Tibial nerve (tissue), 4 donors: Measurements from ENCODE around the gene INSYN2B. TPM values are rescaled to one million over a fixed set of nuclear protein-coding genes. Genes with fewer than 3 reads are reported as not detected.

Experiments used
- DNase-seq, 2 donors: peaks; one replicate each; pipeline ENCODE4 v3.0.0-alpha.2; 2019; ENCODE audit warnings: low spot score in 2 of 2
- H3K27ac ChIP-seq, 4 donors: fragments of 200-600 bp; sonication (generic) in 3 of 4; one replicate each; pipeline ENCODE4 v1.5.1; 2017 to 2019; ENCODE audit warnings: mild to moderate bottlenecking in 1 of 4
- H3K27me3 ChIP-seq, 2 donors: fragments of 200-600 bp; sonication (generic) in 1 of 2; one replicate each; pipeline versions ENCODE4 v1.5.1 to v1.6.0; 2017 to 2019
- H3K36me3 ChIP-seq, 3 donors: fragments of 200-600 bp; sonication (generic); one replicate each; pipeline ENCODE4 v1.5.1; 2018 to 2019
- H3K4me1 ChIP-seq, 4 donors: fragments of 200-600 bp; sonication (generic) in 3 of 4; one replicate each; pipeline ENCODE4 v1.5.1; 2017 to 2019
- H3K4me3 ChIP-seq, 4 donors: fragments of 200-600 bp; sonication (generic) in 3 of 4; one replicate each; pipeline ENCODE4 v1.5.1; 2017 to 2019; ENCODE audit warnings: mild to moderate bottlenecking in 1 of 4, moderate library complexity in 1 of 4
- H3K9me3 ChIP-seq, 4 donors: fragments of 200-600 bp; sonication (generic) in 3 of 4; one replicate each; pipeline ENCODE4 v1.5.1; 2017 to 2019
- CTCF ChIP-seq, 5 experiments: fragments of 200-600 bp in 3 of 5; fragments of 450-650 bp in 2 of 5; sonication (generic) in 3 of 5; IDR thresholded peaks; one replicate each; pipeline ENCODE4 v1.5.1; 2016 to 2019; ENCODE audit warnings: antibody characterized with exemption in 5 of 5, mild to moderate bottlenecking in 3 of 5, moderate library complexity in 2 of 5
- EP300 ChIP-seq, 2 donors: sonication (generic); formaldehyde crosslinking; IDR thresholded peaks; one replicate each; pipeline ENCODE4 v1.6.1; 2017; ENCODE audit warnings: antibody characterized with exemption in 2 of 2, mild to moderate bottlenecking in 1 of 2
- POLR2A ChIP-seq, 2 donors: fragments of 450-650 bp; IDR thresholded peaks; one replicate each; pipeline ENCODE4 v1.6.1; 2017; ENCODE audit warnings: antibody characterized with exemption in 2 of 2, mild to moderate bottlenecking in 2 of 2, moderate library complexity in 2 of 2
- WGBS, 2 donors: methylation state at CpG; one replicate each; pipeline ENCODE4 v1.1.5; 2018; 5-methylcytosine and 5-hydroxymethylcytosine counted together
- total RNA-seq, 4 donors: library from RNA; depleted of rRNA; stranded (reverse); fragments of >200 nt; gene quantifications; one replicate each; pipeline ENCODE4 v1.1.0, GENCODE V29; 2016

INSYN2B gene
- total RNA-seq, 4 donors from 2014 or later, result 0.60 to 4.2 TPM; not detected in 2

DNA sequence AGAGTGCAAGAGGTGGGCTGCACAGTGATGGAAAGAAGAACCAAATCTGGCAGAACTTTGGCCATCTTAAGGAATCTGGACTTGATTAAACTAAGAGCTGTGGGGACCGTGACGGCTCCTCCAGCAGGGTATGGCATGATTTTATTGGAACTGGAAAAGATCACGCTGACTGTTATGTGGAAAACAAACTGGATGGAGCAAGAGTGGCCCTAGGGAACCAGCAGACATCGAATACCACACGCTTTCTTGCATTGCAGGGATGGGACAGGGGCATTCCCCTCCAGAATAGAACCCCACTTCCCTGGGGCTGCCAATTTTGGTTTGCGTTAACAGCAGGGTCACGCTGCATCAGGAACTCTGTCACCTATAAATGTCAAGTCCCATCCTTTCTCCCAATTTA lies 38.8 kb downstream of the INSYN2B start:
- no peak overlapping the region for H3K4me3 ChIP-seq
- no peaks in the 10 kb centered on the region for H3K27me3 ChIP-seq
- 90 to 97% methylated on average over 7 of the region's 7 CpGs for WGBS, 2 donors
- H3K36me3 ChIP-seq, result no peaks in the 10 kb centered on the region
- H3K9me3 ChIP-seq, result no peaks in the 10 kb centered on the region
- TF ChIP-seq POLR2A (IDR thresholded peaks at IDR 0.05) (no peak), CTCF (IDR thresholded peaks at IDR 0.05) (no peak), EP300 (IDR thresholded peaks at IDR 0.05) (no peak)
- no peak overlapping the region for H3K27ac ChIP-seq
- peaks cover 0 to 9% (median 0%) of the 10 kb centered on the region in 4 donors for H3K4me1 ChIP-seq
- peak in 1 of 2 donors; percentile 5 for DNase-seq

- no peaks in the 10 kb centered on the region for H3K27me3 ChIP-seq
- DNase-seq, result no peak
- H3K4me3 ChIP-seq, result no peak overlapping the region
- no peaks in the 10 kb centered on the region for H3K36me3 ChIP-seq
- TF ChIP-seq EP300 (IDR thresholded peaks at IDR 0.05) (no peak), POLR2A (IDR thresholded peaks at IDR 0.05) (no peak), CTCF (IDR thresholded peaks at IDR 0.05) (no peak)
- no peaks in the 10 kb centered on the region for H3K4me1 ChIP-seq
- H3K27ac ChIP-seq, result no peak overlapping the region
- H3K9me3 ChIP-seq, result no peaks in the 10 kb centered on the region
- 78 to 84% methylated on average over 2 of the region's 2 CpGs for WGBS, 2 donors
Observed at GRCh38 chr5:169939731-169940130, 40.6 kb downstream of the INSYN2B start.

GRCh38 chr5:169938439-169938838 lies 41.9 kb downstream of the INSYN2B start:
- DNase-seq, result no peak
- Histone ChIP-seq H3K27me3 (no peaks in the 10 kb centered on the region), H3K9me3 (no peaks in the 10 kb centered on the region), H3K36me3 (no peaks in the 10 kb centered on the region), H3K27ac (no peak overlapping the region), H3K4me1 (no peaks in the 10 kb centered on the region), H3K4me3 (no peak overlapping the region)
- WGBS, 2 donors, result 90 to 92% methylated on average over 2 of the region's 2 CpGs
- TF ChIP-seq CTCF (IDR thresholded peaks at IDR 0.05), result no peak
- TF ChIP-seq POLR2A (IDR thresholded peaks at IDR 0.05), result no peak
- no peak for TF ChIP-seq EP300 (IDR thresholded peaks at IDR 0.05)

DNA sequence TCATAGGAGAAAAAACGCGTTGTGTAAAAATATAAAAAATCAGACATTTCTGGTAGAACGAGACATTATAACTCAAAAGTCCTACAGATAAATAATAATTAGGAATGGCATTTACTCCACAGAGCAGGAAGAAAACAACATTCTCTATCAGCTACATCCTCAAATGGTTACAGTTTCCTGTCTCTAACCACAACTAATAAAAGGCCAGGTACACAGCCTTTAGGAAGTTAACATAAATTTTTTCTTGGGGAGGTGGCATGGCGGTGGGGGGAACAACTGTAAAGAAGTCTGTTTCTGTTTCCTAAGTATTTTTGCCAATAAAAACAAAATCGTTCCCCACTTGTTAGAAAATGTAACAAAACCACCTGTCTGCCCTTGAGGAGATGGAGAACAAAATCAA lies 44.5 kb downstream of the INSYN2B start:
- Histone ChIP-seq H3K27ac (no peak overlapping the region), H3K9me3 (no peaks in the 10 kb centered on the region), H3K4me3 (no peak overlapping the region), H3K36me3 (no peaks in the 10 kb centered on the region), H3K4me1 (no peaks in the 10 kb centered on the region), H3K27me3 (no peaks in the 10 kb centered on the region)
- WGBS, 2 donors, result 70 to 72% methylated on average over 5 of the region's 5 CpGs
- no peak for DNase-seq
- TF ChIP-seq CTCF (IDR thresholded peaks at IDR 0.05), result no peak
- no peak for TF ChIP-seq POLR2A (IDR thresholded peaks at IDR 0.05)
- no peak for TF ChIP-seq EP300 (IDR thresholded peaks at IDR 0.05)

- Histone ChIP-seq H3K4me3 (no peak overlapping the region), H3K27ac (no peak overlapping the region), H3K9me3 (no peaks in the 10 kb centered on the region), H3K4me1 (no peaks in the 10 kb centered on the region), H3K36me3 (no peaks in the 10 kb centered on the region), H3K27me3 (no peaks in the 10 kb centered on the region)
- TF ChIP-seq CTCF (IDR thresholded peaks at IDR 0.05) (no peak), EP300 (IDR thresholded peaks at IDR 0.05) (no peak), POLR2A (IDR thresholded peaks at IDR 0.05) (no peak)
- WGBS, 2 donors, result 77 to 83% methylated on average over 7 of the region's 7 CpGs
- DNase-seq, result no peak
Observed at GRCh38 chr5:169934990-169935389, 45.3 kb downstream of the INSYN2B start.
